Measurements from ENCODE around the gene SMURF1. TPM values are rescaled to one million over a fixed set of nuclear protein-coding genes. Genes with fewer than 3 reads are reported as not detected.

The SMURF1 gene
- total RNA-seq, 1 donor from 2014 or later = 9.9 TPM

GRCh38 chr7:99004781-99005500 is 139.0 kb downstream of the SMURF1 start:
- Histone ChIP-seq H3K4me1 (ENCODE audit: control insufficient read depth in 3 of 3, insufficient read depth in 3 of 3, low read length in 3 of 3) (no peaks in the 10 kb centered on the region), H3K27me3 (ENCODE audit: control insufficient read depth in 3 of 3, insufficient read depth in 3 of 3, low read length in 3 of 3) (no peaks in the 10 kb centered on the region), H3K4me3 (ENCODE audit: low read length in 3 of 3) (no peak overlapping the region), H3K9ac (ENCODE audit: low read depth in 1 of 3, low read length in 3 of 3) (no peak overlapping the region), H3K36me3 (ENCODE audit: control insufficient read depth in 3 of 3, insufficient read depth in 3 of 3, low read length in 3 of 3) (peaks cover 60 to 76% (median 67%) of the 10 kb centered on the region in 3 donors), H3K9me3 (ENCODE audit: control insufficient read depth in 3 of 3, low read length in 3 of 3) (no peaks in the 10 kb centered on the region), H3K27ac (ENCODE audit: low read depth, low read length) (no peak overlapping the region)

DNA sequence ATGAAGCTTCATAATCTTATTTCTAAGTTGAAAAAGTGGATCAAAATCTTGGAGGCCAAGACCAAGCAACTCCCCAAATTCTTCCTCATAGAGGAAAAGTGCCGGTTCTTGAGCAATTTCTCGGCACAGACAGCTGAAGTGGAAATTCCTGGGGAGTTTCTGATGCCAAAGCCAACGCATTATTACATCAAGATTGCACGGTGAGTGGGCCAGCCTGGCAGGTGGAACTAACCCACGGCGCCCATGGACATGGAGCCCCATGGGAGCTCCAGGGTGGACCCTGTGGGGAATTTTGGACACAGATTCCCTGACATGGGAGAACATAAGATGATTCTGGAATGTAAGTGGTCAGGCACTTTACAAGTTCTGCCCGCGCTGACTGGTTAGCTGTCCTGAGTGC is 139.7 kb downstream of the SMURF1 start:
- Histone ChIP-seq H3K4me3 (ENCODE audit: low read length in 3 of 3) (no peak overlapping the region), H3K27me3 (ENCODE audit: control insufficient read depth in 3 of 3, insufficient read depth in 3 of 3, low read length in 3 of 3) (no peaks in the 10 kb centered on the region), H3K4me1 (ENCODE audit: control insufficient read depth in 3 of 3, insufficient read depth in 3 of 3, low read length in 3 of 3) (no peaks in the 10 kb centered on the region), H3K9ac (ENCODE audit: low read depth in 1 of 3, low read length in 3 of 3) (no peak overlapping the region), H3K9me3 (ENCODE audit: control insufficient read depth in 3 of 3, low read length in 3 of 3) (no peaks in the 10 kb centered on the region), H3K27ac (ENCODE audit: low read depth, low read length) (no peak overlapping the region), H3K36me3 (ENCODE audit: control insufficient read depth in 3 of 3, insufficient read depth in 3 of 3, low read length in 3 of 3) (peaks cover 60 to 76% (median 66%) of the 10 kb centered on the region in 3 donors)

DNA sequence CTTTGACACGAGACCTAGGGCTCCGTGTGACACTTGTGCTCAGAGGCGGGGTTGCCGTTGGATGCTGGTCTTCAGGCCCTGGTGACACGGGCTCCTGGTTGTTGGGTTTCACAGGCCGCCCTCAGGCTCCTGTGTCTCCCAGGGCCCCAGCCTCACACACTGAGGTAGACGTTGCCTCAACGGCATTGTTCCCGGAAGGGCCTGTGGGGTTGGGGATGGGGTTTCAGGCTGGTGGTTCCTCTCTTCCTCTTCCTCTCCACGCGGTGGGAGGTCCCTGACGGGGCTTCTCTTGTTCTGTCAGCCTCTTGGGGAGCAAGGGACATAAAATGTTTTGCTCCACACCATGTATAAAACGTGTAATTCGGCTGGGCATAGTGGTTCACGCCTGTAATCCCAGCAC is 140.5 kb downstream of the SMURF1 start:
- H3K27ac ChIP-seq (ENCODE audit: low read depth, low read length) = no peak overlapping the region
- peaks cover 58 to 70% (median 67%) of the 10 kb centered on the region in 3 donors for H3K36me3 ChIP-seq (ENCODE audit: control insufficient read depth in 3 of 3, insufficient read depth in 3 of 3, low read length in 3 of 3)
- no peaks in the 10 kb centered on the region for H3K9me3 ChIP-seq (ENCODE audit: control insufficient read depth in 3 of 3, low read length in 3 of 3)
- H3K27me3 ChIP-seq (ENCODE audit: control insufficient read depth in 3 of 3, insufficient read depth in 3 of 3, low read length in 3 of 3) = no peaks in the 10 kb centered on the region
- H3K4me3 ChIP-seq (ENCODE audit: low read length in 3 of 3) = no peak overlapping the region
- H3K4me1 ChIP-seq (ENCODE audit: control insufficient read depth in 3 of 3, insufficient read depth in 3 of 3, low read length in 3 of 3) = no peaks in the 10 kb centered on the region
- H3K9ac ChIP-seq (ENCODE audit: low read depth in 1 of 3, low read length in 3 of 3) = no peak overlapping the region

DNA sequence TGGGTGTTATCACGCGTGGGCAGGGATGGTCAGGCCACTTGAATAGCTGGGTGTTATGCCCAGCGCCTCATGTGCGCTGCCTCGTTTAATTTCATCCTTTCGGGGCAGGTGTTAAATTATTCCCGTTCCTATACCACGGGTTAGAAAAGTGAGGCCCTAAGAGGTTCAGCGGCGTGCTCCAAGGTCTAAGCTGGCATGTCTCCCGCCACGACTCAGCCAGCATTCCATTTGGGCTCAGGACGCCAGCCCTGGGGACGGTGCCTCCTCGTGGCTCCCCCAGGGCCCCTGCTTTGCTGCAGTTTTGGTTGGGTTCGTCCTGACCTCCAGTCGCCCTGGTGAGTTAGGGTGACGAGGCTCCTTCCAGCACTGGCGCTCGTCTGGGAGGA is 141.1 kb downstream of the SMURF1 start:
- H3K36me3 ChIP-seq (ENCODE audit: control insufficient read depth in 3 of 3, insufficient read depth in 3 of 3, low read length in 3 of 3) = peaks cover 52 to 65% (median 63%) of the 10 kb centered on the region in 3 donors
- no peaks in the 10 kb centered on the region for H3K27me3 ChIP-seq (ENCODE audit: control insufficient read depth in 3 of 3, insufficient read depth in 3 of 3, low read length in 3 of 3)
- no peaks in the 10 kb centered on the region for H3K9me3 ChIP-seq (ENCODE audit: control insufficient read depth in 3 of 3, low read length in 3 of 3)
- H3K27ac ChIP-seq (ENCODE audit: low read depth, low read length) = no peak overlapping the region
- no peaks in the 10 kb centered on the region for H3K4me1 ChIP-seq (ENCODE audit: control insufficient read depth in 3 of 3, insufficient read depth in 3 of 3, low read length in 3 of 3)
- H3K9ac ChIP-seq (ENCODE audit: low read depth in 1 of 3, low read length in 3 of 3) = no peak overlapping the region
- no peak overlapping the region for H3K4me3 ChIP-seq (ENCODE audit: low read length in 3 of 3)

DNA sequence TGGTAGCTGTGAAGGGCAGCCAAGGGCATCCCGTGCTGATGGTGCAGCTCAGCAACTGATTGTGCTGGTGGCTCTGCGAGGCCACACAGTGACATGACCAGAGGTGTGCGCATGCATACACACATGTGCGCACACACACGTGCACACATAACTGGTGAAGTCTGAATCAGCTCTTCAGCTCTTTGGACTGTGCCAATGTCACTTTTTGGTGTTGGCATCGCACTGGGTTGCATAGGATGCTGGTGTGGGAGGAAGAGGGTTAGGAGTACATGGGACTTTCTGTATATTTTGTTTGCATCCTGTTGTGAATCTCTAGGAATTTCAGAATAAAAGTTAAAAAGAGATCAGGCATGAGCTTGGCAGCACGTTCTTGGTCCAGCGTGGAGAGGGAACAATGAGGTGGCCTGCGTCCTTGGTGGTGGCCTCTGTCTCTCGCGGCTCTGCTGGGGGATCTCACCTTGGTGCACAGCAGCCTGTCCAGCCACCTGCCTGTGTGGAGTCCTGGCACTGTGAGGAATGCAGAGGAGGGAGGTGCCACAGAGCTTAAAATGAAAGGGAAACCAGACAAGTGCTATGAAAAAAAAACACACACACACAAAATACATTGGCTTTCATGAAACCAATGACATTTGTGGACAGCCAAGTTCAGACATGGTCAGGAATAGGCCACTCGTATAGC is 141.6 kb downstream of the SMURF1 start:
- H3K4me1 ChIP-seq (ENCODE audit: control insufficient read depth in 3 of 3, insufficient read depth in 3 of 3, low read length in 3 of 3) = no peaks in the 10 kb centered on the region
- H3K4me3 ChIP-seq (ENCODE audit: low read length in 3 of 3) = no peak overlapping the region
- no peaks in the 10 kb centered on the region for H3K27me3 ChIP-seq (ENCODE audit: control insufficient read depth in 3 of 3, insufficient read depth in 3 of 3, low read length in 3 of 3)
- no peak overlapping the region for H3K9ac ChIP-seq (ENCODE audit: low read depth in 1 of 3, low read length in 3 of 3)
- no peaks in the 10 kb centered on the region for H3K9me3 ChIP-seq (ENCODE audit: control insufficient read depth in 3 of 3, low read length in 3 of 3)
- peaks cover 52 to 65% (median 63%) of the 10 kb centered on the region in 3 donors for H3K36me3 ChIP-seq (ENCODE audit: control insufficient read depth in 3 of 3, insufficient read depth in 3 of 3, low read length in 3 of 3)
- no peak overlapping the region for H3K27ac ChIP-seq (ENCODE audit: low read depth, low read length)

DNA sequence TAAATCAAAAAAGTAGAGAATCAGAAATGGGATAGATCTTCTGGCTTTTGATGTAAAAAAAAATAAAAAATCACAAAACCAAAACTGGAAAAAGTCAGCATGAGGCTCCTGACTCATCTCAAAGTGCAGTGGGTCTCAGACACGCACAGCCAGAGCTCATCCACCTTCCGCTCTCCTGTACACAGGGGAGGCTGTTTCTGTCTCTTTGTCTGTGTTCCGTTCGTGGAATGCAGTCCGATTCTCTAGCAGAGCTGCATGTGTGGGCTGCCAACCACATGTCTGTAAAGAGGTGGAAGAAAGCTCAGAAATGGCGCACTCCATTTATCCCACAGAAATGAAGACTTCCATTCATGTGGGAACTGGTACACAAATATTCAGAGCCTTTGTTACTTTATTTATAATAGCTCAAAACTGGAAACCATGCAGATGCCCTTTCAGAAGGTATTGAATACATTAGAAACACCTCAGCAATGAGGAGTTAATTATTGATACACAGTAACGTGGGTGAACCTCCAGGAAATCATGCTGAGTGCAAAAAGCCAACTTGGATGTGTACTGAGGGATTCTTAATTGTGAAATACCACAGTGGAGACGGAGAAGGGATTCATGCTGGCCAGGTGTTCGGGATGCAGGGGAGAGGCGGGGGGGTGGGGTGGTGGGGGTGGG is 142.3 kb downstream of the SMURF1 start:
- Histone ChIP-seq H3K4me3 (ENCODE audit: low read length in 3 of 3) (no peak overlapping the region), H3K36me3 (ENCODE audit: control insufficient read depth in 3 of 3, insufficient read depth in 3 of 3, low read length in 3 of 3) (peaks cover 49 to 58% (median 58%) of the 10 kb centered on the region in 3 donors), H3K9me3 (ENCODE audit: control insufficient read depth in 3 of 3, low read length in 3 of 3) (no peaks in the 10 kb centered on the region), H3K4me1 (ENCODE audit: control insufficient read depth in 3 of 3, insufficient read depth in 3 of 3, low read length in 3 of 3) (no peaks in the 10 kb centered on the region), H3K27me3 (ENCODE audit: control insufficient read depth in 3 of 3, insufficient read depth in 3 of 3, low read length in 3 of 3) (no peaks in the 10 kb centered on the region), H3K27ac (ENCODE audit: low read depth, low read length) (no peak overlapping the region), H3K9ac (ENCODE audit: low read depth in 1 of 3, low read length in 3 of 3) (no peak overlapping the region)

DNA sequence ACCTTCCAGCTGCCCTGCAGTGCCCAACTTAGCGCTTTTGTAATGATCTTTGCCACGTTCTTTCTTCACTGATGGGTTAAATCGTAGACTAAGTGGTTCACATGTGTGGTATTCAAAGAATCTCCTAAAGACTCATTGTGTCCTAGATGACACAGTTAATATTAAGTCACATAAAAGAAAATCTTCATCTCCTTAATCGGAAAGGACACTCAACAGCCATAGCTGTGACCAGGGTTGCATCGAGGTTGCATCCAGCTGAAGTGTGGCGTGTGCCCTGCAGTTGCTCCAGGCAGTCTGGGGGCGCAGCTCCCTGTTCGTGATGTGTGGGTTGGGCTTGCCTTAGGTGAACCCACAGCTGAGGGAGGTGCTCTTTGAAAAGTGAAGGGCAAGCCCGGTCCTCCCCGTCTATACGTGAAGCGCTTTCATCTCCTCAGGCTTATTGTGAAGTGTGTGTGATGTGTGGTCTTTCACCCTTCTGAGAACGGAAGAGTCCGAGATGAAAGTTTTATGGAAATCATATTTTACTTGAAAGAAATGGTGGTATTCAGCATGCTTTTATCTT is 142.9 kb downstream of the SMURF1 start:
- H3K36me3 ChIP-seq (ENCODE audit: control insufficient read depth in 3 of 3, insufficient read depth in 3 of 3, low read length in 3 of 3) = peaks cover 48 to 59% (median 57%) of the 10 kb centered on the region in 3 donors
- no peak overlapping the region for H3K9ac ChIP-seq (ENCODE audit: low read depth in 1 of 3, low read length in 3 of 3)
- no peaks in the 10 kb centered on the region for H3K27me3 ChIP-seq (ENCODE audit: control insufficient read depth in 3 of 3, insufficient read depth in 3 of 3, low read length in 3 of 3)

DNA sequence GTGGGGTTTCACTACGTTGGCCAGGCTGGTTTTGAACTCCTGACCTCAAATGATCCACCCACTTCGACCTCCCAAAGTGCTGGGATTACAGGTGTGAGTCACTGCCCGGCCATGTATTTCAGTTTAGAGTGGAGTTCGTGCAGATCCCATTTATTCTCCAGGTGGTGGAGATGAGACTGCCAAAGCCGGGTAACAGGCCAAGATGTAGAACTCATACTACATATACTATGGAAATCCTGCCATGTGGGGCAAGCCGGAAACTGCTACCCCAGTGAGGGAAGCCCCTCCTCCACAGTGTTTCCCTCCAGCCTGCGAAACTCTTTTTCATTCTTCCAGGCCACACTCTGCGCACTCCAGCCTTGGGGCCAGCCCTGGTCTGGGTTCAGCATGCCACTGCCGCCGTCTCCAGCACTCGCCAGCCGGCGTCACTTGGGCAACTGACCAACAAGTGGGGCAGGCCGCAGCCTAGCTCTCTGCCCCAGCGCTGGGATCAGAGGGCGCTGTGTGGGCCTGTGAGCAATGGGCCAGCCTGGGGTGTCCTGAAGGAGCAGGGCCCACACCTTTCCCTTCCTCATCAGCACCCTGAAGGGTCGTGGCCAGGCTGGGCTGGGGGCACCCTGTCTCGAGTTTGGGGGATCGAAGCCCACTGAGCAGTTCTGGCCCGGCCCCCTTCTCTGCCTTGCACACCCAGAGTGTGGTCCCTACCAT is 143.6 kb downstream of the SMURF1 start:
- H3K27me3 ChIP-seq (ENCODE audit: control insufficient read depth in 3 of 3, insufficient read depth in 3 of 3, low read length in 3 of 3) = no peaks in the 10 kb centered on the region
- no peak overlapping the region for H3K9ac ChIP-seq (ENCODE audit: low read depth in 1 of 3, low read length in 3 of 3)
- no peak overlapping the region for H3K4me3 ChIP-seq (ENCODE audit: low read length in 3 of 3)
- H3K9me3 ChIP-seq (ENCODE audit: control insufficient read depth in 3 of 3, low read length in 3 of 3) = no peaks in the 10 kb centered on the region
- no peaks in the 10 kb centered on the region for H3K4me1 ChIP-seq (ENCODE audit: control insufficient read depth in 3 of 3, insufficient read depth in 3 of 3, low read length in 3 of 3)
- no peak overlapping the region for H3K27ac ChIP-seq (ENCODE audit: low read depth, low read length)
- H3K36me3 ChIP-seq (ENCODE audit: control insufficient read depth in 3 of 3, insufficient read depth in 3 of 3, low read length in 3 of 3) = peaks cover 50 to 60% (median 59%) of the 10 kb centered on the region in 3 donors

More for the DNA sequence above, 142.9 kb downstream of the SMURF1 start:
- Histone ChIP-seq H3K9me3 (ENCODE audit: control insufficient read depth in 3 of 3, low read length in 3 of 3) (no peaks in the 10 kb centered on the region), H3K4me1 (ENCODE audit: control insufficient read depth in 3 of 3, insufficient read depth in 3 of 3, low read length in 3 of 3) (no peaks in the 10 kb centered on the region), H3K27ac (ENCODE audit: low read depth, low read length) (no peak overlapping the region), H3K4me3 (ENCODE audit: low read length in 3 of 3) (no peak overlapping the region)

DNA sequence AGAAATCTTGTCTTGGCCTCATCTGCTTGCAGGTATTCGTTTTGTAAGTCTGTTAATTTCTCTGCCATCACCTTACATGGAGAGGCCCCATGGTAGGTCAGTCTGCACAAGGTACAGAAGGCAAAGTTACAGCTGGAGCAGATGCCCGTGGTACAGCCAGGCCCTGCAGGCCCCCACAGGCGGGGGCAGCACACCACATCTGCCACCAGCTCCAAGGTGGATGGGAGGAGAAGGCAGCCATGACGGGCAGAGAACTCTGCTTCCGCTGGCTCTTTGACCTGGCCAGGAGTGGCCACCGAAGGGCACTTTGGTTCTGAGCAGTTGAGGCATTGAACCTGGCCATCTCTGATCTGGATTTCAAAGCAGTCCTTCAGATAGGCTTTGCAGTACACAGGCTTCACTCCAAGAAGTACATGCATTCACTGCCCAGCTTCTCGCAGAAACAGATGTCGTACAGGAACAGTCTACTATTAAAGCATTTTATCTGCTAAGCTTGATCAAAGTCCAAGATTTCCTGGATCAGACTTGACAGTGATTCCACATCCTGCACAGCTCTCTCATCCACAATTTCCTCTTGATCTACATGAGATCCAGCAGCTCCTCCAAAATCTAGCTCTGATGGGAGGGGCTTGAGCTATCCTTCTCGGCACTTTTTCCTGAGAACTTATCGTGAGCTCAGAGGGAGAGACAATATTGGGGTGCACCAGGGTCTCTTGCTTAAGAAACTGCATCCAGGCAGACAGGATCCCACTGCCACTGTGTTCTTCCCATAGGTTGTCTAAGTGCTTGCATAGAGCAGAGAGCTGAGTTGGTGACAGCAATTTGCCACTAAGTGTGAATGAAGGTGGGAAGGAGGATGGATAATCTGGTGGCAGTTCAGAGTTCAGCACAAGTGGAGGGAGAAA is 144.8 kb downstream of the SMURF1 start:
- Histone ChIP-seq H3K4me1 (ENCODE audit: control insufficient read depth in 3 of 3, insufficient read depth in 3 of 3, low read length in 3 of 3) (no peaks in the 10 kb centered on the region), H3K36me3 (ENCODE audit: control insufficient read depth in 3 of 3, insufficient read depth in 3 of 3, low read length in 3 of 3) (peaks cover 50 to 61% (median 60%) of the 10 kb centered on the region in 3 donors)

More for the DNA sequence above, 144.8 kb downstream of the SMURF1 start:
- Histone ChIP-seq H3K9me3 (ENCODE audit: control insufficient read depth in 3 of 3, low read length in 3 of 3) (no peaks in the 10 kb centered on the region), H3K27ac (ENCODE audit: low read depth, low read length) (no peak overlapping the region), H3K9ac (ENCODE audit: low read depth in 1 of 3, low read length in 3 of 3) (no peak overlapping the region), H3K4me3 (ENCODE audit: low read length in 3 of 3) (no peak overlapping the region), H3K27me3 (ENCODE audit: control insufficient read depth in 3 of 3, insufficient read depth in 3 of 3, low read length in 3 of 3) (no peaks in the 10 kb centered on the region)
